ENCODE results near the gene PLOD3. TPM values are rescaled to one million over a fixed set of nuclear protein-coding genes. Genes with fewer than 3 reads are reported as not detected.

The PLOD3 gene
- total and polyA plus RNA-seq, 9 of the 15 experiments (the other 6 are each of a cell fraction or from before 2014, with no cell fraction given): 2.8 to 101 (median 30.9) TPM

- TF ChIP-seq, protein P1, sequence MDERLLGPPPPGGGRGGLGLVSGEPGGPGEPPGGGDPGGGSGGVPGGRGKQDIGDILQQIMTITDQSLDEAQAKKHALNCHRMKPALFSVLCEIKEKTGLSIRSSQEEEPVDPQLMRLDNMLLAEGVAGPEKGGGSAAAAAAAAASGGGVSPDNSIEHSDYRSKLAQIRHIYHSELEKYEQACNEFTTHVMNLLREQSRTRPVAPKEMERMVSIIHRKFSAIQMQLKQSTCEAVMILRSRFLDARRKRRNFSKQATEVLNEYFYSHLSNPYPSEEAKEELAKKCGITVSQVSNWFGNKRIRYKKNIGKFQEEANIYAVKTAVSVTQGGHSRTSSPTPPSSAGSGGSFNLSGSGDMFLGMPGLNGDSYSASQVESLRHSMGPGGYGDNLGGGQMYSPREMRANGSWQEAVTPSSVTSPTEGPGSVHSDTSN (CRISPR knock-in tag; IDR thresholded peaks at IDR 0.05; ENCODE audit: low read depth): peak; percentile 32
- TF ChIP-seq, protein P1 (tag; conservative IDR thresholded peaks at IDR 0.05; ENCODE audit: low read depth): no peak
- TF ChIP-seq FOXJ3 (CRISPR knock-in tag; IDR thresholded peaks at IDR 0.05): no peak
- TF ChIP-seq ETV6 (IDR thresholded peaks at IDR 0.05; ENCODE audit: borderline replicate concordance in 1 of 2, low read depth in 2 of 2, low read length in 1 of 2): no peak
- TF ChIP-seq ETV6 (CRISPR knock-in tag; IDR thresholded peaks at IDR 0.05; ENCODE audit: borderline replicate concordance): peak; percentile 84; the same call in 1 of the 2 replicates
- TF ChIP-seq ZNF609 (CRISPR knock-in tag; IDR thresholded peaks at IDR 0.05; ENCODE audit: borderline replicate concordance): peak; percentile 67; the same call in 1 of the 2 replicates
- 0 out of 2 replicates have a peak, but pooled peaks have one; percentile 13 for TF ChIP-seq CAMTA2 (CRISPR knock-in tag; conservative IDR thresholded peaks at IDR 0.05)
- TF ChIP-seq ZBTB11 (CRISPR knock-in tag; IDR thresholded peaks at IDR 0.05): peak in 1 of 3 experiments; percentile 61; a peak in 1 of 6 replicates
- TF ChIP-seq SUPT5H (IDR thresholded peaks at IDR 0.05): no peak
- peak; percentile 98 for TF ChIP-seq TGIF2 (CRISPR knock-in tag; IDR thresholded peaks at IDR 0.05)
These were observed 52.1 kb downstream of the PLOD3 start, which contains the start of gene VGF (continued) for GRCh38 chr7:101165075-101165957.

All from K562 (cell line).